CD1c-positive myeloid dendritic cell (primary cell): ENCODE results near the gene PHC1.
A peak's percentile ranks its signal among the peaks of the same experiment; 100 is the strongest.
"Not testable (repeated sequence)": the region's sequence is repeated elsewhere in the genome, so short reads cannot be mapped to it uniquely, and the experiment has no call there.

Experiments used
- DNase-seq: peaks from one replicate; pipeline ENCODE4 v3.0.0-alpha.2; 2016; ENCODE audit errors: extremely low spot score

PHC1 gene

GRCh38 chr12:8911606-8912268 is 2.6 kb upstream of the PHC1 start:
- no peak for DNase-seq

- DNase-seq: no peak
Observed at GRCh38 chr12:8912914-8913313, 1.4 kb upstream of the PHC1 start.

GRCh38 chr12:8913702-8914032 is 642 bp upstream of the PHC1 start:
- no peak for DNase-seq

- peak; percentile 17 for DNase-seq
Observed at GRCh38 chr12:8914716-8915526, 612 bp downstream of the PHC1 start.

GRCh38 chr12:8916154-8916553 is 1.8 kb downstream of the PHC1 start:
- DNase-seq: no peak

- DNase-seq: no peak
Observed at GRCh38 chr12:8917031-8917430, 2.7 kb downstream of the PHC1 start.

- DNase-seq: no peak
Observed at GRCh38 chr12:8917751-8918150, 3.4 kb downstream of the PHC1 start.

GRCh38 chr12:8919643-8920042 is 5.3 kb downstream of the PHC1 start:
- DNase-seq: not testable (repeated sequence)

GRCh38 chr12:8922544-8922943 is 8.2 kb downstream of the PHC1 start:
- DNase-seq: no peak

- not testable (repeated sequence) for DNase-seq
Observed at GRCh38 chr12:8930655-8931323, 16.5 kb downstream of the PHC1 start.

- DNase-seq: not testable (repeated sequence)
Observed at GRCh38 chr12:8932464-8932863, 18.2 kb downstream of the PHC1 start.

- not testable (repeated sequence) for DNase-seq
Observed at GRCh38 chr12:8934080-8934479, 19.8 kb downstream of the PHC1 start.

GRCh38 chr12:8936735-8937134 is 22.4 kb downstream of the PHC1 start:
- DNase-seq: no peak

- DNase-seq: not testable (repeated sequence)
Observed at GRCh38 chr12:8937842-8938442, 23.6 kb downstream of the PHC1 start.

GRCh38 chr12:8941691-8942478 is 27.6 kb downstream of the PHC1 start:
- DNase-seq: no peak

- no peak for DNase-seq
Observed at GRCh38 chr12:8943565-8944186, 29.4 kb downstream of the PHC1 start.

GRCh38 chr12:8946733-8947132 is 32.4 kb downstream of the PHC1 start:
- no peak for DNase-seq

GRCh38 chr12:8947737-8948136 is 33.4 kb downstream of the PHC1 start:
- DNase-seq: peak; percentile 73

GRCh38 chr12:8948701-8949341 is 34.5 kb downstream of the PHC1 start:
- DNase-seq: peak; percentile 69

- DNase-seq: peak; percentile 97
Observed at GRCh38 chr12:8949342-8950220, 35.3 kb downstream of the PHC1 start, which contains the start of gene M6PR. M6PR (minus strand) TSS chr12:8949645; CDS start chr12:8946404, 3,241 bp downstream.
